ENCODE results near the gene HLCS.

Gene HLCS

DNA sequence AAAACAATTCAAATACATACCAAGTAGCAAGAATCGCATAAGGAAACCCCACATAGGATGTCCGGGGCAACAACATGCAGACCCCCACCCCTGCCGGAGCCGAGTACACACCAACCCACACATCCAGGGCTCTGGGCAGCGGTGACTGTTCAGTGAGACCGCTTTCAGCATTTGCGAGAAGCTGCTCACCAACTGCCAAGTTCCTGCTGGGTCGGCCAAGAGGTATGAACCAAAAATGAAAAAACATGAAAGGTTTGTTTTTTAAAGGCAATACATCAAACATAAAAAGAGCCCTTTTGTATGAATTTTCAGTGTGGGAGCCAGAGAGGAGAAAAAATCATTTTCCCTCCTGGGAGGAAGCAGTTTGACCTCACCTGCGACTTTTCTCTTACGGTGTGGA lies 175.3 kb downstream of the HLCS start:
- Histone ChIP-seq H3K4me3 (ENCODE audit: low read depth in 1 of 2, low read length in 2 of 2) (no peak overlapping the region), H3K9ac (ENCODE audit: low read length) (no peak overlapping the region), H3K27ac (ENCODE audit: low read depth, low read length) (no peak overlapping the region), H3K4me1 (ENCODE audit: insufficient read depth, low read length) (no peaks in the 10 kb centered on the region), H3K36me3 (ENCODE audit: insufficient read depth, low read length) (no peaks in the 10 kb centered on the region), H3K27me3 (ENCODE audit: control insufficient read depth in 1 of 2, insufficient read depth in 2 of 2, low read length in 2 of 2) (no peaks in the 10 kb centered on the region), H3K9me3 (ENCODE audit: low read length) (no peaks in the 10 kb centered on the region)

DNA sequence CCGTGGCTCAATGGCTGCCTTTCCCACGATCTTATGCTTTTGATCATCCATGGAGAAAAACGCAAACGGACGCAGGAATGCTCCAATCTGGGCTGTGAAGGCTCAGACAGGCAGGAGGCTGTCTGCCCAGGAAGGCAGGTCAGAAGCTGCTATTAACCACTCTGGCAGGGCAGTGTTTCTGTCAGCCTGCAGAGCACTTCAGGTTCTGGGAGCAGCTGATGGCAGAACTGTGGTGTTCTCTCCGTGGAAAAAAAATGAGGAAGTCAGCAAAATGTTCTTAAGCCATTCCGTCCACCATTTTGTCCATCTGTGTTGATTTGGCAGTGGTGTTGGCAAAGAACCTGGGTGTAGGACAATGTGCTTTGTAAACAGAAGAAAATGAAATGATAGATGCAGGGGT lies 175.9 kb downstream of the HLCS start:
- Histone ChIP-seq H3K36me3 (ENCODE audit: insufficient read depth, low read length) (no peaks in the 10 kb centered on the region), H3K27me3 (ENCODE audit: control insufficient read depth in 1 of 2, insufficient read depth in 2 of 2, low read length in 2 of 2) (no peaks in the 10 kb centered on the region), H3K9ac (ENCODE audit: low read length) (no peak overlapping the region), H3K4me1 (ENCODE audit: insufficient read depth, low read length) (no peaks in the 10 kb centered on the region), H3K27ac (ENCODE audit: low read depth, low read length) (no peak overlapping the region), H3K9me3 (ENCODE audit: low read length) (no peaks in the 10 kb centered on the region), H3K4me3 (ENCODE audit: low read depth in 1 of 2, low read length in 2 of 2) (no peak overlapping the region)

DNA sequence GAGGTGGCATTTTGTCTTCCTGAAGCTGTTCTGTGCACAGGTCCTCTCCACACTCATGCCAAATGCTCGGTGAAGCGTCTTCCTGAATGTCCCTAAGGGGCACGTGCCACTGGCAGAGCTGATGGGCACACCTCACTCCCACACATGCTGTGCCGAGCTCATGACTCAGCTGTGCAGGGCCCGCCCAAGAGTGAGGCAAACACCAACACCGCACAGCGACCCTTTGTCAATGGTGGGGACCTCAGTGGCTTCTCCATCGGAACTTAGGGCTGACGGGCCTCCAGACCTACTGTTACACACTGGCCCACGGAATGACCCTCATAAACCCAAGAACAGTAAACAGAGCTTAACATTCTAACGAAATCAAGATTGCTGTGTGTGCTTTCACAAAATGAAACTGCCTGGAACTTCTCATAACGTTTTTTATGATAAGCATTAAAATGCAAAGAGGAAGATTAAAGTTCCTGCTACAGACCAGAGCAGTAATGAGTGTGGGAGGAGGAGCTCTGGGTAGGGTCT lies 178.3 kb downstream of the HLCS start:
- no peak overlapping the region for H3K4me3 ChIP-seq (ENCODE audit: low read depth in 1 of 2, low read length in 2 of 2)
- H3K9ac ChIP-seq (ENCODE audit: low read length): no peak overlapping the region

DNA sequence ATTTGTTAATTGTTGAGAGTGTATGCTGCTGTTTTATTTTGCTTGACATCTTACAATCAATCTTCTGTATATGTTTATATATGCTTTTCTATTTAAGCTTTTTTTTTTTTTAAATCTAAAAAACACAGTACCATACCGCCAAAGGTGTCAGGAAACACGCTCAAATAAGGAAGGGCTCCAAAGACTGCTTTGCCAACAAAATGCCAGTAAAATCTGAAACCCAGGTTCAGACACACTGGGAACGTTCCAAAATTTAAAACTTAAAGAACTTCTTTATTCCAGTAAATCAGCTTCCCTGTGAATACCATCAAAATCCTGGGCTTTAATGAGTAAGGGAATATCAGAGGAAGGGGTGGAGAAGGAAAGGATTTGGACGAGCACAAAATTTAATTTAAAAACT lies 180.3 kb downstream of the HLCS start:
- Histone ChIP-seq H3K36me3 (ENCODE audit: insufficient read depth, low read length) (no peaks in the 10 kb centered on the region), H3K4me3 (ENCODE audit: low read depth in 1 of 2, low read length in 2 of 2) (no peak overlapping the region), H3K4me1 (ENCODE audit: insufficient read depth, low read length) (no peaks in the 10 kb centered on the region), H3K27ac (ENCODE audit: low read depth, low read length) (no peak overlapping the region), H3K27me3 (ENCODE audit: control insufficient read depth in 1 of 2, insufficient read depth in 2 of 2, low read length in 2 of 2) (no peaks in the 10 kb centered on the region), H3K9me3 (ENCODE audit: low read length) (no peaks in the 10 kb centered on the region), H3K9ac (ENCODE audit: low read length) (no peak overlapping the region)

More for the DNA sequence above, 178.3 kb downstream of the HLCS start:
- H3K36me3 ChIP-seq (ENCODE audit: insufficient read depth, low read length): no peaks in the 10 kb centered on the region
- no peak overlapping the region for H3K27ac ChIP-seq (ENCODE audit: low read depth, low read length)
- no peaks in the 10 kb centered on the region for H3K27me3 ChIP-seq (ENCODE audit: control insufficient read depth in 1 of 2, insufficient read depth in 2 of 2, low read length in 2 of 2)
- no peaks in the 10 kb centered on the region for H3K9me3 ChIP-seq (ENCODE audit: low read length)
- no peaks in the 10 kb centered on the region for H3K4me1 ChIP-seq (ENCODE audit: insufficient read depth, low read length)

DNA sequence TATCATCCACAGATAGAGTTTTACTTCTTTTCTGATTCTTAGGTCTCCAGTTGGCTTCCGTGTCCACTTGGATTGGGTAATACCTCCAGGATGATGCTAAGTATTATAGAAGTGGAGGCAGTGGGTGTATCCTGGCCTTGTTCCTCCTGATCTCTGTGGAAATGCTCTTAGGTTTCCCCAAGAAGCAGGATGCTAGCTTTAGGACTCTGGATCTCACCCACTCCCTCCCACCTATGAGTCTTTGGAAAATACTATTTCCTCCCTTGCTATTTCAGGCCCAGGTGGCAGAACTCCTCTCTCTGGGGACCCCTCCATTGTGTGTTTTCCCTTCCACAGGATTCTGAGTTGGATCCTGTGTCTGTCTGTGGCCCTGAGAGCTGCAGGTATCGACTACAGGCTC lies 180.9 kb downstream of the HLCS start:
- Histone ChIP-seq H3K4me3 (ENCODE audit: low read depth in 1 of 2, low read length in 2 of 2) (no peak overlapping the region), H3K9me3 (ENCODE audit: low read length) (no peaks in the 10 kb centered on the region), H3K9ac (ENCODE audit: low read length) (no peak overlapping the region), H3K27ac (ENCODE audit: low read depth, low read length) (no peak overlapping the region), H3K27me3 (ENCODE audit: control insufficient read depth in 1 of 2, insufficient read depth in 2 of 2, low read length in 2 of 2) (no peaks in the 10 kb centered on the region), H3K36me3 (ENCODE audit: insufficient read depth, low read length) (no peaks in the 10 kb centered on the region), H3K4me1 (ENCODE audit: insufficient read depth, low read length) (no peaks in the 10 kb centered on the region)

DNA sequence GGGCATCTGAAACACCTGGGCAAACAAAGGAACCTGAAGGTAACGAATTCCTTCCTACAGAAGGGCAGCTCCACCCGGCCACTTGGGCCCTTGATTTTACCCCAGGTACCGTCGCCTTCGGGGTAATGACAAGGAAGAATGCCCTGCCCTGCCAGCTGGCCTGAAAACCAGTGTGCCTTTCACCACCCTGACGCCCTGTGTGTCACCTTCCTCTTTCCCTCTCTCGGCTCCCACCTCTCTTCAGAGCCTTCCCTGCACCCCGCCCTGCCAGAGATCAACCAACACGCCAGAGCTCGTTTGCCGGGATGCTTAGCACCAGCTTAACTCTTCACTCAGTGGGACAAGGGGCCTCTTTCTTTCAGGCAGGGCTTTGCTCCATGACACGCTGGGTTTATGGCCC lies 181.5 kb downstream of the HLCS start:
- Histone ChIP-seq H3K27me3 (ENCODE audit: control insufficient read depth in 1 of 2, insufficient read depth in 2 of 2, low read length in 2 of 2) (no peaks in the 10 kb centered on the region), H3K4me1 (ENCODE audit: insufficient read depth, low read length) (no peaks in the 10 kb centered on the region), H3K27ac (ENCODE audit: low read depth, low read length) (no peak overlapping the region), H3K9me3 (ENCODE audit: low read length) (no peaks in the 10 kb centered on the region), H3K36me3 (ENCODE audit: insufficient read depth, low read length) (no peaks in the 10 kb centered on the region), H3K9ac (ENCODE audit: low read length) (no peak overlapping the region), H3K4me3 (ENCODE audit: low read depth in 1 of 2, low read length in 2 of 2) (no peak overlapping the region)

DNA sequence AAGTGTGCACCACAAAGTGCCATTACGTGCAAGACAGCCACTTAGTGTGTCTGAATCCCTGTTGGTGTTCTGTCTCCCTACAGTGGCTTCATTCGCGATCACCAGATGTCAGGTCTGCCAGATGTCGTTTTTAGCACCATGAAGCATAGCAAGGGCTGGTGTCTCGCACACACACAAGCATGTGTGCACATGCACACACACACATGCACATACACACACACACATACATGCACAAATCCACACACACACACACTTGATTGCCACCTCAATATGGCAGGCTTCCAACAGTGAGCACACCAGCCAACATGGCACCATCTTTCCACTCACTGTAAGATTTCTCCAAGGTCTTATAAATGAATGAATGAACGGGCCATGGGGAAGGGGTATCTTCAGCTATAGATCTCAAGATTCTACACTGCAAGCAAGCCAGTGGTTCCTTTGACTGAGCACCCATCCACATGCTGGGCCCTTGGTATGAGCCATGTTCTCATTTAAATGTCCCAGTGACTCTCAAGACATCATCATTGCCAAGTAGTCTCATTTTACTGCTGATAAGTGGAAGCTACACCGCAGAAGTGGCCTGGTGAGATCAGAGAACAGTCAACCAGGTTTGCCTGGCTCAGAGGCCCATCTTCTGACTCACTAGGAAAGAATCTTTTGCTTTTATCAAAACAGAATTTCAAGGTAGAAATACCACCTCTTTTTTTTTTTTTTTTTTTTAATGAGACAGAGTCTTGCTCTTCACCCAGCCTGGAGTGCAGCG lies 182.7 kb downstream of the HLCS start:
- H3K9me3 ChIP-seq (ENCODE audit: low read length): no peaks in the 10 kb centered on the region
- no peaks in the 10 kb centered on the region for H3K36me3 ChIP-seq (ENCODE audit: insufficient read depth, low read length)
- H3K27me3 ChIP-seq (ENCODE audit: control insufficient read depth in 1 of 2, insufficient read depth in 2 of 2, low read length in 2 of 2): no peaks in the 10 kb centered on the region
- H3K4me3 ChIP-seq (ENCODE audit: low read depth in 1 of 2, low read length in 2 of 2): no peak overlapping the region
- H3K9ac ChIP-seq (ENCODE audit: low read length): no peak overlapping the region
- H3K27ac ChIP-seq (ENCODE audit: low read depth, low read length): no peak overlapping the region
- H3K4me1 ChIP-seq (ENCODE audit: insufficient read depth, low read length): no peaks in the 10 kb centered on the region

DNA sequence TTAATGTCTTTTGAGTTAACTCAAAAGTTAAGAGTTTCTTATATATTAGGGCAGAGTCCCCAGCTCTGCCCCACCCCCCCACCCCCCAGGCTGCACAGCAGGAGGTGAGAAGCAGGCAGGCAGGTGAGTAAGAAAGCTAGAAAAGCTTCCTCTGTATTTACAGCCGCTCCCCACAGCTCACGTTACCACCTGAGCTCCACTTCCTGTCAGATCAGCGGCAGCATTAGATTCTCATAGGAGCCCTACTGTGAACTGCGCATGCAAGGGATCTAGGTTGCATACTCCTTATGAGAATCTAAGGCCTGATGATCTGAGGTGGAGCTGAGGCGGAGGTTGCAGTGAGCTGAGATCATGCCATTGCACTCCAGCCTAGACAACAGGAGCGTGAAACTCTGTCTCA lies 185.6 kb downstream of the HLCS start:
- Histone ChIP-seq H3K4me1 (ENCODE audit: insufficient read depth, low read length) (no peaks in the 10 kb centered on the region), H3K36me3 (ENCODE audit: insufficient read depth, low read length) (no peaks in the 10 kb centered on the region), H3K27ac (ENCODE audit: low read depth, low read length) (no peak overlapping the region), H3K9me3 (ENCODE audit: low read length) (no peaks in the 10 kb centered on the region), H3K4me3 (ENCODE audit: low read depth in 1 of 2, low read length in 2 of 2) (no peak overlapping the region), H3K27me3 (ENCODE audit: control insufficient read depth in 1 of 2, insufficient read depth in 2 of 2, low read length in 2 of 2) (no peaks in the 10 kb centered on the region), H3K9ac (ENCODE audit: low read length) (no peak overlapping the region)

DNA sequence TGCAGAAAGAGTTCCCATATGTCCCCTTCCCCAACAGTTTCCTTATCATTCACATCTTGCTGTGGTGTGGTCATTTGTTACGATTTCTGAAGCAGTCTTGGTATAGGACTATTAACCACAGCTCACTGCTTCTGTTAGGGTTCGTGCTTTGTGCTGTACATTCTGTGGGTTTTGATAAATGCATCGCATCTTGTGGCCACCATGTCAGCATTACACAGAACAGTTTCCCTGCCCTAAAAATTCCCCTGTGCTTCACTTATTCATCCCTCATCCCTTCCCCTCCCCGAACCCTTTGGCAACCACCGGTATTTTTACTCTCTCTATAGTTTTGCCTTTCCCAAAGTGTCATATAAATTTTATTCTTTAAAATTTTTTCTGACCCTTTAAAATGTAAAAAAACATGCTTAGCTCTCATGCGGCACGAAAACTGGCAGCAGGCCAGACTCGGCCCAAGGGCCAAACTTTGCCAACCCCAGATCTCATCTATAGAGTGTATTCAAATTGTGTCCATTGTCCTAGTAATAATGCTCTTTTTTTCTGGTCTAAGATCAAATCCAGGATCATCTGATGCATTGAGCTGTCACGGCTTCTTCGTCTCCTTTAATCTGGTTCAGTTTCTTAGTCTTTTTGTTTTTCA lies 189.4 kb downstream of the HLCS start:
- Histone ChIP-seq H3K27me3 (ENCODE audit: control insufficient read depth in 1 of 2, insufficient read depth in 2 of 2, low read length in 2 of 2) (no peaks in the 10 kb centered on the region), H3K9me3 (ENCODE audit: low read length) (no peaks in the 10 kb centered on the region), H3K27ac (ENCODE audit: low read depth, low read length) (no peak overlapping the region), H3K4me3 (ENCODE audit: low read depth in 1 of 2, low read length in 2 of 2) (no peak overlapping the region), H3K36me3 (ENCODE audit: insufficient read depth, low read length) (no peaks in the 10 kb centered on the region), H3K9ac (ENCODE audit: low read length) (no peak overlapping the region), H3K4me1 (ENCODE audit: insufficient read depth, low read length) (no peaks in the 10 kb centered on the region)

DNA sequence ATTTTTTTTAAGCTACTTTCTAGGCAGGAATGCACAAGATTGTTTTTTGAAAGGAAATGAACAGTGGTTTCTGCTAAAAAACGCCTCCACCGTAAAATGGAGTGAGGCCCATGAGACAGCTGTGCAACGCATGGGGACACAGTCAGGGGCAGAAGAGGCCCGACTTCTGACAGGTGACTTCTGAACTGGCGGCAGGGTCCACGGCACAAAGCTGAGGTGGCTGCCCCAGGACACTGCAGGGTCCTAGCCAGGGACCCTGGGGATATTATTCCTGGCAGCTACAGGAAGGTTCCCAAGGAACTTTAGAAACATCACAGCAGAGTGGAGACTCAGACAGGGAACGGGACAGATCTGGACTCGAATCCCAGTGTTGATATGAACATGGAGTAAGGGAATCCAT lies 192.5 kb downstream of the HLCS start:
- Histone ChIP-seq H3K36me3 (ENCODE audit: insufficient read depth, low read length) (no peaks in the 10 kb centered on the region), H3K9me3 (ENCODE audit: low read length) (no peaks in the 10 kb centered on the region), H3K27ac (ENCODE audit: low read depth, low read length) (no peak overlapping the region), H3K27me3 (ENCODE audit: control insufficient read depth in 1 of 2, insufficient read depth in 2 of 2, low read length in 2 of 2) (no peaks in the 10 kb centered on the region), H3K9ac (ENCODE audit: low read length) (no peak overlapping the region), H3K4me1 (ENCODE audit: insufficient read depth, low read length) (no peaks in the 10 kb centered on the region), H3K4me3 (ENCODE audit: low read depth in 1 of 2, low read length in 2 of 2) (no peak overlapping the region)

DNA sequence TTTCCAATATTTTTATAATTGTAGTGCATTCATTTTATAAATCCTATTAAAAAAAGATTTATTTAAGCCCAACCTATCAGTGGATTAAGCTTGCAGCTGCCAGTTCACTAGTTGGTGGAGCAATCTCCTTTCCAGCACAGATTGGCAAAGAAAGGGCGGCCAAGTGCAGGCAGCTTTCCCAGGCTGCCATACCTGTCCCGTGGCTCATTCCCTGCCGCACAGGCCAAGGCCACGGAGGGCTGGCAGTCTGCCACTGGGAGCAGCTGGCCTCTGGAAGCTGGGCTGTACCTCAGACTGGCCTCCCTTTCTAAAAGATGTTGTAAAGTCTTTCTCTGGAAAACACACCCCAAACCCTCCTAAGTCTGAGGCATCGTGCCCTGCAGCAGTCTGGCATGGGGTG lies 193.4 kb downstream of the HLCS start:
- Histone ChIP-seq H3K36me3 (ENCODE audit: insufficient read depth, low read length) (no peaks in the 10 kb centered on the region), H3K9ac (ENCODE audit: low read length) (no peak overlapping the region), H3K27me3 (ENCODE audit: control insufficient read depth in 1 of 2, insufficient read depth in 2 of 2, low read length in 2 of 2) (no peaks in the 10 kb centered on the region), H3K27ac (ENCODE audit: low read depth, low read length) (no peak overlapping the region), H3K9me3 (ENCODE audit: low read length) (no peaks in the 10 kb centered on the region), H3K4me3 (ENCODE audit: low read depth in 1 of 2, low read length in 2 of 2) (no peak overlapping the region), H3K4me1 (ENCODE audit: insufficient read depth, low read length) (no peaks in the 10 kb centered on the region)
